Sigmoid colon (tissue), 7 donors: ENCODE measurements around the gene RAB3D. TPM values are rescaled to one million over a fixed set of nuclear protein-coding genes. Genes with fewer than 3 reads are reported as not detected.
A peak's percentile ranks its signal among the peaks of the same experiment; 100 is the strongest.
"Not testable (repeated sequence)": the region's sequence is repeated elsewhere in the genome, so short reads cannot be mapped to it uniquely, and the experiment has no call there.

Experiments
- DNase-seq: peaks from one replicate; pipeline ENCODE4 v3.0.0-alpha.2; 2019
- H3K27ac ChIP-seq, 4 donors: fragments of 200-600 bp; sonication (generic); one replicate each; pipeline ENCODE4 v1.5.1; 2016 to 2019; ENCODE audit warnings: mild to moderate bottlenecking in 1 of 4
- H3K27me3 ChIP-seq, 3 donors: fragments of 200-600 bp; sonication (generic); one replicate each; pipeline ENCODE4 v1.5.1; 2019; ENCODE audit warnings: mild to moderate bottlenecking in 1 of 3
- H3K36me3 ChIP-seq, 4 donors: fragments of 200-600 bp; sonication (generic); one replicate each; pipeline ENCODE4 v1.5.1; 2016 to 2019
- H3K4me1 ChIP-seq, 4 donors: fragments of 200-600 bp; sonication (generic); one replicate each; pipeline ENCODE4 v1.5.1; 2017 to 2019
- H3K4me3 ChIP-seq, 4 donors: fragments of 200-600 bp; sonication (generic); one replicate each; pipeline ENCODE4 v1.5.1; 2017 to 2019; ENCODE audit warnings: mild to moderate bottlenecking in 2 of 4, moderate library complexity in 1 of 4
- H3K9me3 ChIP-seq, 4 donors: fragments of 200-600 bp in 3 of 4; sonication (generic) in 3 of 4; one replicate each; pipeline versions ENCODE4 v1.5.1 to v1.6.1; 2013 to 2019
- EP300 ChIP-seq, 4 donors: sonication (generic); formaldehyde crosslinking; IDR thresholded peaks; one replicate each; pipeline ENCODE4 v1.6.1; 2017; ENCODE audit warnings: antibody characterized with exemption in 4 of 4
- POLR2A ChIP-seq, 2 donors: fragments of 450-650 bp; IDR thresholded peaks; one replicate each; pipeline ENCODE4 v1.6.1; 2016; ENCODE audit warnings: antibody characterized with exemption in 2 of 2, mild to moderate bottlenecking in 2 of 2, moderate library complexity in 2 of 2
- POLR2AphosphoS5 ChIP-seq, 4 donors: sonication (generic); formaldehyde crosslinking; IDR thresholded peaks; one replicate each; pipeline ENCODE4 v1.6.1; 2017; ENCODE audit warnings: antibody characterized with exemption in 4 of 4
- WGBS, 2 donors: extraction: QIAGEN DNeasy Blood & Tissue Kit; methylation state at CpG; one replicate each; pipeline ENCODE4 v1.1.7; 2013; 5-methylcytosine and 5-hydroxymethylcytosine counted together
- intact Hi-C: fragments of 100-400 bp; cut with DNase I; formaldehyde crosslinking; loops from one replicate; pipeline ENCODE4 v1.15.1; 2023
- polyA plus RNA-seq, 3 donors: library from polyadenylated mRNA; stranded (reverse); fragments of 200-250 nt; gene quantifications; one replicate each; pipeline ENCODE4 v1.2.3, GENCODE V29; 2013
- total RNA-seq, 4 donors: library from RNA; depleted of rRNA; stranded (reverse); fragments of >200 nt; gene quantifications; one replicate each; pipeline ENCODE4 v1.1.0, GENCODE V29; 2016
- TF ChIP-seq, protein P1 (sequence below), 4 experiments: fragments of 450-650 bp in 3 of 4; fragments of 200-600 bp in 1 of 4; IDR thresholded peaks; one replicate each; pipeline ENCODE4 v1.5.1; 2016 to 2019; ENCODE audit warnings: antibody characterized with exemption in 4 of 4, mild to moderate bottlenecking in 3 of 4, moderate library complexity in 2 of 4
- donor health status: healthy with polysubstance abuse.
- donor health status: Bipolar disorder and iron deficiency.
- donor health status: healthy.

Gene RAB3D
- total and polyA plus RNA-seq, 7 donors, result 6.6 to 27.7 (median 16.0) TPM

GRCh38 chr19:11338569-11339253 is 746 bp downstream of the RAB3D start:
- H3K27me3 ChIP-seq, result no peaks in the 10 kb centered on the region
- TF ChIP-seq POLR2A (IDR thresholded peaks at IDR 0.05) (no peak), POLR2AphosphoS5 (IDR thresholded peaks at IDR 0.05) (no peak), EP300 (IDR thresholded peaks at IDR 0.05) (no peak)
- TF ChIP-seq, protein P1, sequence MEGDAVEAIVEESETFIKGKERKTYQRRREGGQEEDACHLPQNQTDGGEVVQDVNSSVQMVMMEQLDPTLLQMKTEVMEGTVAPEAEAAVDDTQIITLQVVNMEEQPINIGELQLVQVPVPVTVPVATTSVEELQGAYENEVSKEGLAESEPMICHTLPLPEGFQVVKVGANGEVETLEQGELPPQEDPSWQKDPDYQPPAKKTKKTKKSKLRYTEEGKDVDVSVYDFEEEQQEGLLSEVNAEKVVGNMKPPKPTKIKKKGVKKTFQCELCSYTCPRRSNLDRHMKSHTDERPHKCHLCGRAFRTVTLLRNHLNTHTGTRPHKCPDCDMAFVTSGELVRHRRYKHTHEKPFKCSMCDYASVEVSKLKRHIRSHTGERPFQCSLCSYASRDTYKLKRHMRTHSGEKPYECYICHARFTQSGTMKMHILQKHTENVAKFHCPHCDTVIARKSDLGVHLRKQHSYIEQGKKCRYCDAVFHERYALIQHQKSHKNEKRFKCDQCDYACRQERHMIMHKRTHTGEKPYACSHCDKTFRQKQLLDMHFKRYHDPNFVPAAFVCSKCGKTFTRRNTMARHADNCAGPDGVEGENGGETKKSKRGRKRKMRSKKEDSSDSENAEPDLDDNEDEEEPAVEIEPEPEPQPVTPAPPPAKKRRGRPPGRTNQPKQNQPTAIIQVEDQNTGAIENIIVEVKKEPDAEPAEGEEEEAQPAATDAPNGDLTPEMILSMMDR (IDR thresholded peaks at IDR 0.05), result no peak
- H3K27ac ChIP-seq, result peak overlapping the region; percentile 78 to 90 (median 87)
- H3K4me1 ChIP-seq, result peaks cover 0 to 27% (median 24%) of the 10 kb centered on the region in 4 donors
- intact Hi-C loops, result loop anchor here (2.0 to 5.0 kb wide), 2 partner anchors 14 to 46 kb away; no protein-coding TSS in a partner anchor
- H3K36me3 ChIP-seq, result peaks cover 0 to 54% (median 24%) of the 10 kb centered on the region in 4 donors
- no peaks in the 10 kb centered on the region for H3K9me3 ChIP-seq
- 6 to 28% methylated on average over 21 of the region's 21 CpGs for WGBS, 2 donors
- DNase-seq, result no peak
- peak overlapping the region; percentile 77 to 92 (median 82) for H3K4me3 ChIP-seq

GRCh38 chr19:11338121-11338520 is 1.3 kb downstream of the RAB3D start:
- H3K27me3 ChIP-seq, result no peaks in the 10 kb centered on the region
- TF ChIP-seq EP300 (IDR thresholded peaks at IDR 0.05) (no peak), POLR2A (IDR thresholded peaks at IDR 0.05) (no peak), POLR2AphosphoS5 (IDR thresholded peaks at IDR 0.05) (no peak)
- TF ChIP-seq, protein P1 (IDR thresholded peaks at IDR 0.05), result no peak
- no peak for DNase-seq
- H3K4me3 ChIP-seq, result no peak overlapping the region
- peak overlapping the region; percentile 78 to 90 (median 87) for H3K27ac ChIP-seq
- H3K4me1 ChIP-seq, result peaks cover 0 to 23% (median 20%) of the 10 kb centered on the region in 4 donors
- 22 to 65% methylated on average over 7 of the region's 7 CpGs for WGBS, 2 donors
- H3K36me3 ChIP-seq, result peaks cover 0 to 60% (median 27%) of the 10 kb centered on the region in 4 donors
- intact Hi-C loops, result loop anchor here (2.0 to 5.0 kb wide), 2 partner anchors 13 to 46 kb away; no protein-coding TSS in a partner anchor
- H3K9me3 ChIP-seq, result no peaks in the 10 kb centered on the region

DNA sequence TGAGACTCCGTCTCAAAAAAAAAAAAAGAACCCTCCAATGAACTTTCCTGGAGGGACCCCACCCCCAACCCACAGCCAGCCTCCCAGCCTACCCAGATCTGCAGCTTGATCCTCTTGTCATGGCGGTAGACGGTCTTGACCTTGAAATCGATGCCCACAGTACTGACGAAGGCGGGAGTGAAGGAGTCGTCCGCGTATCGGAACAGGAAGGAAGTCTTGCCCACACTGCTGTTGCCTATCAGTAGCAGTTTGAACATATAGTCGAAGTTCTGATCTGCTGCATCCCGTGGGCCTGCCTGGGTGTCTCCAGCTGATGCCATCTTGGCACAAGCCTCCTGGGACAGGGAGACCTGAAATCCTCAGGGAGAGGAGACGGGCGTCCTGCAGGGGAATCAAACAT is 2.4 kb downstream of the RAB3D start:
- Histone ChIP-seq H3K36me3 (peaks cover 0 to 62% (median 28%) of the 10 kb centered on the region in 4 donors), H3K27ac (no peak overlapping the region), H3K27me3 (no peaks in the 10 kb centered on the region), H3K4me1 (peaks cover 0 to 23% (median 20%) of the 10 kb centered on the region in 4 donors), H3K4me3 (no peak overlapping the region), H3K9me3 (no peaks in the 10 kb centered on the region)
- intact Hi-C loops, result loop anchor here (5.0 kb wide), 1 partner anchor 45 kb away; no protein-coding TSS in a partner anchor
- TF ChIP-seq EP300 (IDR thresholded peaks at IDR 0.05) (no peak), POLR2A (IDR thresholded peaks at IDR 0.05) (no peak), POLR2AphosphoS5 (IDR thresholded peaks at IDR 0.05) (no peak)
- TF ChIP-seq, protein P1 (IDR thresholded peaks at IDR 0.05), result no peak
- 60 to 85% methylated on average over 14 of the region's 14 CpGs for WGBS, 2 donors
- no peak for DNase-seq

GRCh38 chr19:11335449-11336146 is 3.9 kb downstream of the RAB3D start:
- Histone ChIP-seq H3K36me3 (peaks cover 0 to 69% (median 30%) of the 10 kb centered on the region in 4 donors), H3K4me3 (no peak overlapping the region), H3K27ac (no peak overlapping the region), H3K27me3 (no peaks in the 10 kb centered on the region), H3K4me1 (peaks cover 0 to 23% (median 20%) of the 10 kb centered on the region in 4 donors), H3K9me3 (no peaks in the 10 kb centered on the region)
- no peak for DNase-seq
- TF ChIP-seq, protein P1 (IDR thresholded peaks at IDR 0.05), result no peak
- no peak for TF ChIP-seq POLR2AphosphoS5 (IDR thresholded peaks at IDR 0.05)
- no peak for TF ChIP-seq EP300 (IDR thresholded peaks at IDR 0.05)
- TF ChIP-seq POLR2A (IDR thresholded peaks at IDR 0.05), result no peak
- intact Hi-C loops, result loop anchor here (5.0 kb wide), 1 partner anchor 43 kb away; no protein-coding TSS in a partner anchor
- WGBS, 2 donors, result 95 to 96% methylated on average over 17 of the region's 17 CpGs

DNA sequence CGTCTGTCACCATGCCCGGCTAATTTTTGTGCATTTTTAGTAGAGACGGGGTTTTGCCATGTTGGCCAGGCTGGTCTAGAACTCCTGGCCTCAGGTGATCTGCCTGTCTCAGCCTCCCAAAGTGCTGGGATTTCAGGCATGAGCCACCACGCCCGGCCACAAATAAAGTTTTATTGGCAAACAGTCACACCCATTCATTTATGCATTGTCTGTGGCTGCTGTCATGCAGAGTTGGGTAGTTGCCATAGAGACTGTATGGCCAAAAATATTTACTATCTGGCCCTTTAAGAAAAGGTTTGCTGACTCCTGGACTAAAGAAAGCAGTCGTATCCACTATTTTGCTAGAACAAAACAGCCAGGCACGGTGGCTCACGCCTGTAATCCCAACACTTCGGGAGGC is 5.6 kb downstream of the RAB3D start:
- Histone ChIP-seq H3K36me3 (peaks cover 0 to 86% (median 36%) of the 10 kb centered on the region in 4 donors), H3K4me1 (peaks cover 0 to 12% (median 8%) of the 10 kb centered on the region in 4 donors)
- H3K27me3 ChIP-seq, H3K4me3 ChIP-seq, H3K27ac ChIP-seq, DNase-seq, intact Hi-C loops, H3K9me3 ChIP-seq: not testable (repeated sequence)
- WGBS, 2 donors, result 66 to 82% methylated on average over 9 of the region's 9 CpGs
